Measurements from ENCODE around the gene HES5.

Gene HES5

DNA sequence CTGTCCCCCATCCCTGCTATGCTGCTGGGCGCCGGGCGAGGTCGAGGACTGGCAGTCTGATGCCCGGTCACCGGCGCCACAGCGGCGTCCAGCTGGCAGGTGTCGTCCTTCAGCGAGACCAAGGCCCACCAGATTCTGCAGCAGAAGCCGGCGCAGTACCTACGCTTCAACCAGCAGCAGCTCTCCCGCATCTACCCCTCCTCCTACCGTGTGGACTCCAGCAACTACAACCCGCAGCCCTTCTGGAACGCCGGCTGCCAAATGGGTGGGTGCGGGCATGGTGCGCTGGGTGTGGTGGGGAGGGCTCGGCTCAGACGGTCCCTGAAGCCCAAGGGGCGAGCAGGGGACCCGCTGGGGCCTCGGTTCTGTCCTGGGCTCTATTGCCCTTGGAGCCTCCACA lies 33.3 kb downstream of the HES5 start:
- TF ChIP-seq, protein P1, sequence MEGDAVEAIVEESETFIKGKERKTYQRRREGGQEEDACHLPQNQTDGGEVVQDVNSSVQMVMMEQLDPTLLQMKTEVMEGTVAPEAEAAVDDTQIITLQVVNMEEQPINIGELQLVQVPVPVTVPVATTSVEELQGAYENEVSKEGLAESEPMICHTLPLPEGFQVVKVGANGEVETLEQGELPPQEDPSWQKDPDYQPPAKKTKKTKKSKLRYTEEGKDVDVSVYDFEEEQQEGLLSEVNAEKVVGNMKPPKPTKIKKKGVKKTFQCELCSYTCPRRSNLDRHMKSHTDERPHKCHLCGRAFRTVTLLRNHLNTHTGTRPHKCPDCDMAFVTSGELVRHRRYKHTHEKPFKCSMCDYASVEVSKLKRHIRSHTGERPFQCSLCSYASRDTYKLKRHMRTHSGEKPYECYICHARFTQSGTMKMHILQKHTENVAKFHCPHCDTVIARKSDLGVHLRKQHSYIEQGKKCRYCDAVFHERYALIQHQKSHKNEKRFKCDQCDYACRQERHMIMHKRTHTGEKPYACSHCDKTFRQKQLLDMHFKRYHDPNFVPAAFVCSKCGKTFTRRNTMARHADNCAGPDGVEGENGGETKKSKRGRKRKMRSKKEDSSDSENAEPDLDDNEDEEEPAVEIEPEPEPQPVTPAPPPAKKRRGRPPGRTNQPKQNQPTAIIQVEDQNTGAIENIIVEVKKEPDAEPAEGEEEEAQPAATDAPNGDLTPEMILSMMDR (IDR thresholded peaks at IDR 0.05; ENCODE audit: poor library complexity, severe bottlenecking): no peak

DNA sequence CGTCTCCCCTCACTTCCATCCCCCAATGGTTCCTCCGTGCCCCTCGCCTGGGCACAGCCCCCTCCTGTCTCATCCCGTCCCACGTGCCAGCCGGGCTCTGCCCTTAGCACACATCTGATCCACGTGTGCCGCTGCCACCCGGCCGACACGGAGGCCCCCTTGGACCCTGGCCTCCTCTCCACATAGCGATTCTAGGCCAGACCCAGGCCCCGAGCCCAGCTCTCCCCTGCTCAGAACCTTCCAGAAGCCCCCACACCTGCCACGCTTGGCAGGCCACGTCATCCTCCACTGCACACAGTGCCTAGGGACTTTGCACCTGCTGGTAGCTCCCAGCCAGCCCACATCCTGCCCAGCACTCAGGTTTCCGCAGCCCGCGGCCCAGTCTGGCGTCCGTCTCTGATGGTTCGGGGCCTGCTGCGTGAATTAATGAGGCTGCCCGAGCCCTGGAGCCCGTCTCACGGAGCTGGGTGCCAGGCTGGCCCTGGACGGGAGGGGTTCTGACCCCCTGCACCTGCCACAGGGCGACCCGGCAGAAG lies 33.9 kb downstream of the HES5 start:
- H3K27ac ChIP-seq (ENCODE audit: poor library complexity, severe bottlenecking): no peak overlapping the region
- no peak for ATAC-seq (ENCODE audit: low read depth)
- H3K4me1 ChIP-seq (ENCODE audit: insufficient read depth, poor library complexity, severe bottlenecking): peaks cover 13% of the 10 kb centered on the region
- H3K36me3 ChIP-seq (ENCODE audit: low read depth): peaks cover 41% of the 10 kb centered on the region
- H3K27me3 ChIP-seq (ENCODE audit: insufficient read depth, poor library complexity, severe bottlenecking): no peaks in the 10 kb centered on the region
- no peak for DNase-seq (ENCODE audit: low spot score)
- no peak overlapping the region for H3K4me3 ChIP-seq (ENCODE audit: severe bottlenecking)
- TF ChIP-seq, protein P1 (IDR thresholded peaks at IDR 0.05; ENCODE audit: poor library complexity, severe bottlenecking): no peak
- no peaks in the 10 kb centered on the region for H3K9me3 ChIP-seq (ENCODE audit: severe bottlenecking)

More for the DNA sequence above, 33.3 kb downstream of the HES5 start:
- no peak overlapping the region for H3K27ac ChIP-seq (ENCODE audit: poor library complexity, severe bottlenecking)
- H3K9me3 ChIP-seq (ENCODE audit: severe bottlenecking): no peaks in the 10 kb centered on the region
- no peak for ATAC-seq (ENCODE audit: low read depth)
- H3K4me1 ChIP-seq (ENCODE audit: insufficient read depth, poor library complexity, severe bottlenecking): peaks cover 13% of the 10 kb centered on the region
- H3K27me3 ChIP-seq (ENCODE audit: insufficient read depth, poor library complexity, severe bottlenecking): no peaks in the 10 kb centered on the region
- no peak for DNase-seq (ENCODE audit: low spot score)
- H3K4me3 ChIP-seq (ENCODE audit: severe bottlenecking): no peak overlapping the region
- H3K36me3 ChIP-seq (ENCODE audit: low read depth): peaks cover 43% of the 10 kb centered on the region

DNA sequence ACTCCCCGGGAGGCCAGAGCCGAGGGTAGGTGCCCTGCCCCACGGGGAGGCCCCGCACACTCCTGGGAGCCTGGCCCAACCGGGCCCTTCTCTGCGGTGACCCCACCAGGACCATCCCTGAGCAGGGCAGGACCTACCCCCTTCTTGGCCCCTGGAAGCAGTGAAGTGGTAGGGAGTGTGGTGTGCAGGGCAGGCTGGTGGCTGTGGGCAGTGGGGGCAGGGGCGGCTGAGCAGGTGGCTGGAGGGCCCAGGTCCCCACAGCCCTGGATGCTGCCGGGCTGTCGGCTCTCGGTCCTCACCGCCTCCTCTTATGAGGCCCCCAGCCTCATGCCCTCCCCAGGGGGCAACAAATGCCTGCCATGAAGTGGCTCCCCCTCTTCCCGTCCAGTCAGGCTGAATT lies 34.5 kb downstream of the HES5 start:
- TF ChIP-seq, protein P1 (IDR thresholded peaks at IDR 0.05; ENCODE audit: poor library complexity, severe bottlenecking): no peak
- Histone ChIP-seq H3K27ac (ENCODE audit: poor library complexity, severe bottlenecking) (no peak overlapping the region), H3K9me3 (ENCODE audit: severe bottlenecking) (no peaks in the 10 kb centered on the region), H3K4me3 (ENCODE audit: severe bottlenecking) (no peak overlapping the region), H3K27me3 (ENCODE audit: insufficient read depth, poor library complexity, severe bottlenecking) (no peaks in the 10 kb centered on the region), H3K4me1 (ENCODE audit: insufficient read depth, poor library complexity, severe bottlenecking) (peaks cover 13% of the 10 kb centered on the region), H3K36me3 (ENCODE audit: low read depth) (peaks cover 44% of the 10 kb centered on the region)
- DNase-seq (ENCODE audit: low spot score) (no peak), ATAC-seq (ENCODE audit: low read depth) (no peak)

DNA sequence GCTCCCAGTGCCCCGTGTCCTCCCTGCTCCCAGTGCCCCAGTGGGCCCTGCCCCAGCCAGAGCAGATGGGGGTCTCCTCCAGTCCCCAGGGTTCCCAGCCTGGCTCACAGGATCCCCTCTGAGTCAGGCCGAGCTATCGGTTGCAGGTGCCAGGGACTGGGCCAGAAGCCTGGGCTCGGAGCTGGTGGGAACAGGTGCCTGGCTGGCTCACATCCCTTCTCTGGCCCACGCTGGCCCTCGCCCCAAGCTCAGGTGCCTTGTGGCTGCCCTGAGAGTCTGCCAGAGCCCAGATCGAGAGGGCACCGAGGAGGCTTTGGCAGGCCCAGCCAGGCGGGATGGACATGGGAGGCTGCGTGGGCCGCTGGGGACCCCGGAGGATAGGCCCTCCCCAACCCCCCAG lies 35.0 kb downstream of the HES5 start:
- Histone ChIP-seq H3K4me1 (ENCODE audit: insufficient read depth, poor library complexity, severe bottlenecking) (peaks cover 13% of the 10 kb centered on the region), H3K36me3 (ENCODE audit: low read depth) (peaks cover 44% of the 10 kb centered on the region), H3K9me3 (ENCODE audit: severe bottlenecking) (no peaks in the 10 kb centered on the region), H3K27me3 (ENCODE audit: insufficient read depth, poor library complexity, severe bottlenecking) (no peaks in the 10 kb centered on the region), H3K27ac (ENCODE audit: poor library complexity, severe bottlenecking) (peak overlapping the region; percentile 63), H3K4me3 (ENCODE audit: severe bottlenecking) (no peak overlapping the region)
- DNase-seq (ENCODE audit: low spot score) (no peak), ATAC-seq (ENCODE audit: low read depth) (no peak)
- TF ChIP-seq, protein P1 (IDR thresholded peaks at IDR 0.05; ENCODE audit: poor library complexity, severe bottlenecking): no peak

DNA sequence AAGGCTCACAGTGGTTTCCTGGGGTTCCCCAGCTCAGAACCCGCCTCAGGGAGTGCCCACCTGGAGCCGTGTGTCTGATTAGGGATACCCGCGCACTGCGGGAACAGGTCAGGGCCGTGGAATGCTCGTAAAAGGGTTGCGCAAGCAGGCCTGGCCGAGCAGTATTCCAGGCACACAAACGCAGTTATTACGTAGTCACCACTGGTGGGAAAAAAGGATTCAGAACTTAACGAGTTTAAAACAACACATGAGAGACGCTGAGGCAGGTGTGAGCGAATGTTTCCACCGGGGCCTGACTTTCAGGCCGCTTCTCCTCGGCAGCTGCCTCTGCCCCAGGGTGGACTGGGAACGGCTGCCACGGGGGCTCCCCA lies 35.8 kb downstream of the HES5 start:
- H3K4me1 ChIP-seq (ENCODE audit: insufficient read depth, poor library complexity, severe bottlenecking): peaks cover 8% of the 10 kb centered on the region
- no peaks in the 10 kb centered on the region for H3K27me3 ChIP-seq (ENCODE audit: insufficient read depth, poor library complexity, severe bottlenecking)
- DNase-seq (ENCODE audit: low spot score) (peak; percentile 94), ATAC-seq (ENCODE audit: low read depth) (peak; percentile 82)
- H3K9me3 ChIP-seq (ENCODE audit: severe bottlenecking): no peaks in the 10 kb centered on the region
- peaks cover 41% of the 10 kb centered on the region for H3K36me3 ChIP-seq (ENCODE audit: low read depth)
- TF ChIP-seq, protein P1 (IDR thresholded peaks at IDR 0.05; ENCODE audit: poor library complexity, severe bottlenecking): no peak
- H3K4me3 ChIP-seq (ENCODE audit: severe bottlenecking): no peak overlapping the region
- H3K27ac ChIP-seq (ENCODE audit: poor library complexity, severe bottlenecking): peak overlapping the region; percentile 63

Data from RWPE2 (cell line).